PC-9 (cell line): Measurements from ENCODE around the gene THG1L. TPM values are rescaled to one million over a fixed set of nuclear protein-coding genes. Genes with fewer than 3 reads are reported as not detected.

Experiments
- BruUV-seq: library from RNA; stranded (reverse); fragments of 400-500 nt; replicated peaks from 2 replicates; lab custom pipeline; 2021; lab: Mats Ljungman, UMichigan
- CTCF ChIA-PET: fragments of 300-600 bp; sonication (Branson Sonifier 250); formaldehyde crosslinking; loops from one replicate; lab custom pipeline; 2022; ENCODE audit warnings: antibody characterized with exemption; lab: Charles Lee
- POLR2A ChIA-PET: fragments of 300-600 bp; sonication (Branson Sonifier 250); formaldehyde crosslinking; loops from one replicate; lab custom pipeline; 2022; ENCODE audit warnings: antibody characterized with exemption; ENCODE audit not compliant: unreplicated experiment; lab: Charles Lee
- DNase-seq, 2 experiments: peaks; one replicate each; pipeline versions ENCODE4 v3.0.0 to v3.0.0-alpha.2; 2015 to 2022; ENCODE audit warnings: mixed read lengths in 1 of 2
- H2AFZ ChIP-seq: fragments of 200-600 bp; sonication (generic); 2 replicates; pipeline ENCODE4 v1.8.1; 2017; ENCODE audit warnings: antibody characterized with exemption
- H3F3A ChIP-seq: fragments of 200-600 bp; sonication (generic); 2 replicates; pipeline ENCODE4 v1.8.1; 2017; ENCODE audit warnings: antibody characterized with exemption, mild to moderate bottlenecking, low read depth; ENCODE audit not compliant: insufficient read depth
- H3K27ac ChIP-seq: fragments of 200-600 bp; sonication (generic); 2 replicates; pipeline ENCODE4 v1.6.1; 2016; ENCODE audit warnings: mixed run types
- H3K27me3 ChIP-seq: fragments of 200-600 bp; sonication (generic); 2 replicates; pipeline ENCODE4 v1.6.1; 2016; ENCODE audit warnings: low read depth, mixed run types; ENCODE audit not compliant: insufficient read depth
- H3K36me3 ChIP-seq: fragments of 200-600 bp; sonication (generic); 2 replicates; pipeline ENCODE4 v1.6.1; 2016; ENCODE audit warnings: low read depth, mixed run types
- H3K4me1 ChIP-seq: fragments of 200-600 bp; sonication (generic); replicated peaks from 2 replicates; pipeline ENCODE4 v1.6.1; 2016; ENCODE audit warnings: mixed run types; ENCODE audit not compliant: insufficient read depth
- H3K4me2 ChIP-seq: fragments of 200-600 bp; sonication (generic); 2 replicates; pipeline ENCODE4 v1.6.1; 2017; ENCODE audit warnings: mixed run types
- H3K4me3 ChIP-seq: fragments of 200-600 bp; sonication (generic); 2 replicates; pipeline ENCODE4 v1.6.1; 2016; ENCODE audit warnings: mixed run types
- H3K79me2 ChIP-seq: fragments of 200-600 bp; sonication (generic); 2 replicates; pipeline ENCODE4 v1.6.1; 2017; ENCODE audit warnings: low read depth, mixed run types
- H3K9me2 ChIP-seq: fragments of 200-600 bp; sonication (generic); 2 replicates; pipeline ENCODE4 v1.8.1; 2017; ENCODE audit warnings: mild to moderate bottlenecking; ENCODE audit not compliant: insufficient read depth
- H3K9me3 ChIP-seq: fragments of 200-600 bp; sonication (generic); 2 replicates; pipeline ENCODE4 v1.8.1; 2016; ENCODE audit warnings: low read depth; ENCODE audit not compliant: insufficient read depth
- H4K20me1 ChIP-seq: fragments of 200-600 bp; sonication (generic); 2 replicates; pipeline ENCODE4 v1.8.1; 2017; ENCODE audit not compliant: insufficient read depth
- EZH2 ChIP-seq: fragments of 200-600 bp; sonication (generic); IDR thresholded peaks from 2 replicates; pipeline ENCODE4 v1.8.0; 2017; ENCODE audit warnings: antibody characterized with exemption, low read depth
- intact Hi-C: fragments of 100-400 bp; cut with micrococcal nuclease; formaldehyde crosslinking; loops from one replicate; pipeline ENCODE4 v1.10.0; 2022; ENCODE audit not compliant: unreplicated experiment
- total RNA-seq: library from RNA; stranded (reverse); gene quantifications from 2 replicates; pipeline ENCODE4 v1.2.3, GENCODE V29; 2021
- TF ChIP-seq, protein P1 (sequence below): fragments of 200-600 bp; sonication (generic); conservative IDR thresholded peaks from 2 replicates; pipeline ENCODE4 v1.6.1; 2017; ENCODE audit warnings: mixed run types, antibody characterized with exemption, mild to moderate bottlenecking, moderate library complexity

The THG1L gene
- total RNA-seq, 1 experiment from 2014 or later, result 25.3 TPM

DNA sequence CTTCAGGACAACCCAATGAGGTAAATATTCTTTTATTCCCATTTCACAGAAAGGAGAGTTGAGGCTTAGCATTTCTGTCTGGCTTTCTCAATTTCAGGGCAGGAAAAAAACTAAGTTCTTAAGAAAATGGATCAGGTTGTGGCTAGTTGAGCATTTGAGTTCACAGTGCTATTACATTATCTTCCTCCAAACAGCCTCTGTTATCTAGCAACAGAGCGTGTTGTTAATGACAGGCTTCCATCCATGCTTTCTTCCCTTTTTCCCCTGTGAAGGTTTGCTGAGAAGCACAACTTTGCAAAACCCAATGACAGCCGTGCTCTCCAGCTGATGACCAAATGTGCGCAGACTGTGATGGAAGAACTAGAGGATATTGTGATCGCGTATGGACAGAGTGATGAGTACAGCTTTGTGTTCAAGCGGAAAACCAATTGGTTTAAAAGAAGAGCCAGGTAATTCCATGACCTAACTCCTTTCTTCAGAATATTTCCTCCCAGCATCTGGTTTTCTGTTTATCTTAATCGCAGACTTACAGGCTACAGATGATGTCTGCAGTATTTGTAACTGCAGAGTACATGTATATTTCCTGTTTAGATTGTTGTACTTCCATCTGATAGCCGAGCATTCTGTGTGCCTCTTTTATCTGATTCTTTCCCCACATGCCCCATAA is 1.5 kb downstream of the THG1L start:
- no peak overlapping the region for H3K27ac ChIP-seq
- no peaks in the 10 kb centered on the region for H3K27me3 ChIP-seq
- ChIA-PET CTCF (interaction anchor here (0.6 to 2.7 kb wide), 2 partner anchors 11 to 146 kb away, joined by 3 to 14 read pairs; partner anchors contain the start of gene LSM11), POLR2A (interaction anchor here (0.6 kb wide), 1 partner anchor 301 kb away, joined by 3 read pairs; no protein-coding TSS in a partner anchor)
- no peak overlapping the region for H3K4me3 ChIP-seq
- H4K20me1 ChIP-seq, result no peaks in the 10 kb centered on the region
- H3K9me2 ChIP-seq, result no peaks in the 10 kb centered on the region
- H3K4me1 ChIP-seq, result 0 out of 2 replicates have a peak, but pooled peaks cover 4% of the 10 kb centered on the region
- H3K36me3 ChIP-seq, result peaks cover 7% of the 10 kb centered on the region; the same call in 1 of the 2 replicates
- no peak for TF ChIP-seq EZH2
- TF ChIP-seq, protein P1, sequence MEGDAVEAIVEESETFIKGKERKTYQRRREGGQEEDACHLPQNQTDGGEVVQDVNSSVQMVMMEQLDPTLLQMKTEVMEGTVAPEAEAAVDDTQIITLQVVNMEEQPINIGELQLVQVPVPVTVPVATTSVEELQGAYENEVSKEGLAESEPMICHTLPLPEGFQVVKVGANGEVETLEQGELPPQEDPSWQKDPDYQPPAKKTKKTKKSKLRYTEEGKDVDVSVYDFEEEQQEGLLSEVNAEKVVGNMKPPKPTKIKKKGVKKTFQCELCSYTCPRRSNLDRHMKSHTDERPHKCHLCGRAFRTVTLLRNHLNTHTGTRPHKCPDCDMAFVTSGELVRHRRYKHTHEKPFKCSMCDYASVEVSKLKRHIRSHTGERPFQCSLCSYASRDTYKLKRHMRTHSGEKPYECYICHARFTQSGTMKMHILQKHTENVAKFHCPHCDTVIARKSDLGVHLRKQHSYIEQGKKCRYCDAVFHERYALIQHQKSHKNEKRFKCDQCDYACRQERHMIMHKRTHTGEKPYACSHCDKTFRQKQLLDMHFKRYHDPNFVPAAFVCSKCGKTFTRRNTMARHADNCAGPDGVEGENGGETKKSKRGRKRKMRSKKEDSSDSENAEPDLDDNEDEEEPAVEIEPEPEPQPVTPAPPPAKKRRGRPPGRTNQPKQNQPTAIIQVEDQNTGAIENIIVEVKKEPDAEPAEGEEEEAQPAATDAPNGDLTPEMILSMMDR, result no peak
- H3K79me2 ChIP-seq, result peaks cover 17% of the 10 kb centered on the region
- intact Hi-C loops, result no loop called here
- H3F3A ChIP-seq, result no peaks in the 10 kb centered on the region; the same call in 1 of the 2 replicates
- no peaks in the 10 kb centered on the region for H3K9me3 ChIP-seq
- DNase-seq, result no peak
- no TSS peak for BruUV-seq
- H3K4me2 ChIP-seq, result no peak overlapping the region
- H2AFZ ChIP-seq, result no peak overlapping the region

DNA sequence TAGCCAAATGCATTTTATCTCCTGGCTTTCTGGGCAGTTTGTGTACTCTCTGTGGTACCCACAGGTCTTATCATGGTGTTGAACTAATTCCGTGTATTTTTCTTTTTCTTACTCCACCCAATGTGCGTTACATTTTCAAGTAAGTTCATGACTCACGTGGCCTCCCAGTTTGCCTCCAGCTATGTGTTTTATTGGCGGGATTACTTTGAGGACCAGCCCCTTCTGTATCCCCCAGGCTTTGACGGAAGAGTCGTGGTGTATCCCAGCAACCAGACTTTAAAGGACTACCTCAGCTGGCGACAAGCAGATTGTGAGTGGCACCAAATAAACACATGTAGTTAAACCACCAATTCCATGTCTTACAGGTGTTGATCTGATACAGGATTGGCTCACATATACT is 3.2 kb downstream of the THG1L start:
- ChIA-PET POLR2A (no interaction called here), CTCF (interaction anchor here (0.7 kb wide), 1 partner anchor 470 kb away, joined by 15 read pairs; no protein-coding TSS in a partner anchor)
- Histone ChIP-seq H3K9me2 (no peaks in the 10 kb centered on the region), H3K27me3 (no peaks in the 10 kb centered on the region), H3F3A (no peaks in the 10 kb centered on the region), H3K4me1 (0 out of 2 replicates have a peak, but pooled peaks cover 4% of the 10 kb centered on the region), H3K4me3 (no peak overlapping the region), H3K27ac (no peak overlapping the region), H2AFZ (no peak overlapping the region), H3K4me2 (no peak overlapping the region), H4K20me1 (no peaks in the 10 kb centered on the region), H3K9me3 (no peaks in the 10 kb centered on the region), H3K79me2 (peaks cover 16% of the 10 kb centered on the region), H3K36me3 (peaks cover 7% of the 10 kb centered on the region; the same call in 1 of the 2 replicates)
- no TSS peak for BruUV-seq
- DNase-seq, result no peak
- no peak for TF ChIP-seq EZH2
- TF ChIP-seq, protein P1, result no peak
- intact Hi-C loops, result no loop called here

DNA sequence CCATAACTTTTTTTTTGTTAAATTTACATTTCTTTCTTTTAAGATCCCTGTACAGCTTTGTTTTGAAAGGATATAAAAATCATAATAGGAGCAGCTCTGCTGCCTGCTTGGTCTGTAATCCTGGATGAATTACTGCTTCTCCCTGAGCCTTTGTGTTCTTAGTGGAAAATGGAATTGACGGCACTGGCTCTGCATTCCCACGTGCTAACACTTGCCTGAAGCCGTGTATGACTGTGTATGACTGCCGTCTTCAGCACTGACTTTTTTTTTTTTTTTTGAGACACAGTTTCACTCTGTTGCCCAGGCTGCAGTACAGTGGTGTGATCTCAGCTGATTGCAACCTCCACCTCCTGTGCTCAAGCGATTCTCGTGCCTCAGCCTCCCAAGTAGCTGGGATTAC is 4.8 kb downstream of the THG1L start:
- POLR2A ChIA-PET, result no interaction called here
- BruUV-seq, result no TSS peak
- peaks cover 6% of the 10 kb centered on the region for H3K79me2 ChIP-seq

More for the DNA sequence above, 4.8 kb downstream of the THG1L start:
- H3K27me3 ChIP-seq, result no peaks in the 10 kb centered on the region
- H4K20me1 ChIP-seq, result no peaks in the 10 kb centered on the region
- H3K4me3 ChIP-seq, result no peak overlapping the region
- no peaks in the 10 kb centered on the region for H3F3A ChIP-seq
- no peaks in the 10 kb centered on the region for H3K9me3 ChIP-seq
- no peak for DNase-seq
- H3K4me1 ChIP-seq, result no peaks in the 10 kb centered on the region
- peaks cover 7% of the 10 kb centered on the region; the same call in 1 of the 2 replicates for H3K36me3 ChIP-seq
- TF ChIP-seq, protein P1, result no peak
- no peak for TF ChIP-seq EZH2
- H2AFZ ChIP-seq, result no peak overlapping the region
- H3K4me2 ChIP-seq, result no peak overlapping the region
- H3K9me2 ChIP-seq, result no peaks in the 10 kb centered on the region
- intact Hi-C loops, result no loop called here
- no peak overlapping the region for H3K27ac ChIP-seq
- CTCF ChIA-PET, result no interaction called here
